ENCODE measurements around the gene UCHL5.

- TF ChIP-seq GATA2 (IDR thresholded peaks at IDR 0.05; ENCODE audit: low read depth, low read length) (no peak), GATA3 (IDR thresholded peaks at IDR 0.05; ENCODE audit: low read depth, low read length) (no peak)
These were observed 42.4 kb downstream of the UCHL5 start for GRCh38 chr1:193016788-193017187.

Measured in SH-SY5Y (cell line).